Urothelium cell line (cell line): ENCODE results near the gene MAPK8IP3.

Experiments
- DNase-seq: peaks from one replicate; pipeline ENCODE4 v3.0.0; 2011; ENCODE audit warnings: low spot score, mixed read lengths
- FAIRE-seq: peaks from 2 replicates; lab custom pipeline; 2011; peaks lifted over from hg19 to GRCh38; lab: Jason Lieb, UNC

MAPK8IP3 gene

DNA sequence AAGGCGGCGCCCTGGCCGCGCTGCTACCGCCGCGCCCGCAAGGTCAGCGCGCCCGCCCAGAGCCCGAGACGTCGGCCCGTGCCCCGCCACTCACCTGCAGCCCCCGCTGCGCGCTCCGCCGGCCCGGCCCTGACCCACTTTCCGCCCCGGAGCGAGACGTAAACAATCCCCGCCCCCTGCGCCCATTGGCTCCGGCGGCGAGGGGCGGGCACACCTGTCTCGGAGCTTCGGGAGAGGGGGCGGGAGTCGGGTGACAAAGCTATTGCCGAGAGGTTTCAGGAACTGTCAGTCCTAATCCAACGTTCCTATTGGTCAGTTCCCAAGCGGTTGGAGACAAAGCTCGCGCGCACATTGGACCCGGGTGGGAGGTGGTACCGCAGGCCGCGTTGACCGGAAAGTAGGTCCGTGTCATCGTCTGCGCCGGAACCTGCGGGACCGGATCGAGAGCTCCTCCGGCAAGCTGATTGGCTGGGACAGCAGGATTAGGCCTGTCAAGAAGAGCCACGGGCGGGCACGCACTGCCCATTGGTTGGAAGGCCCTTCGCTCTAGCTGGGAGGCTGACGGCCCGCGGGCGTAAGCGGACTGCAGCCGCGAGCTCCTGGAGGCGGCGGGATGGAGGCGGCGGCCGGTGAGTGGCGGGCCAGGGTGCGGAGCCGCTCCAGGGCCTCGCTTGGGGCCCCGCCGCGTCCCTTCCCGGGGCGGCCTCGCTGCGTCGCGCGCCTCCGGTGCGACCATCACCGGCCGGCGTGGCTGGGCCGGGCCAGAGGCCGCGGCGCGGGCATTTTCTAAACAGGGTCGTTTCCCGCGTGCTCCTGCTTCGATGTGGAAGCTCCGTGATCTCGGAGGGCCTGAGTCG lies 76.6 kb downstream of the MAPK8IP3 start, which contains the start of the genes NUBP2 and SPSB3:
NUBP2 (plus strand) TSS at position 553 of the 857 bp plus-strand sequence; CDS start at position 614, 61 bp downstream.
SPSB3 (minus strand) TSS at position 164 of the 857 bp plus-strand sequence. CDS start 1,088 bp downstream, outside the sequence.
- peak; percentile 99 for DNase-seq
- FAIRE-seq = peak; percentile 98

GRCh38 chr16:1784977-1785845 lies 79.2 kb downstream of the MAPK8IP3 start:
- FAIRE-seq (no peak), DNase-seq (no peak)

DNA sequence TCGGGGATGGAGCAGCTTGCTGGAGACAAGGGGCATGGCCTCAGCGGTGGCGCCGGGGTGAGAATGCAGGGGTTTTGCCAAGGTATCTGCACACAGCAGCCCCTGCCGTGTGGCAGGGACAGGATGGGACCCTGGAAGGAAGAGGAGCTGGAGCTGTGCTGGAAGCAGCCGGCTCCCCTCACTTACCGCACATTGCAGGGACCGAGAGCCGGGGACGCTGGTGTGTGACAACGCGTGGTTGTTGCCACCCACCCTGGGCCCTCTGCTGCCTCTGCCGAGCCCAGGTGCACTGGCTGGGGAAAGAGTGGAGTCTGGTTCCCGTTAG lies 79.8 kb downstream of the MAPK8IP3 start:
- DNase-seq (no peak), FAIRE-seq (no peak)

DNA sequence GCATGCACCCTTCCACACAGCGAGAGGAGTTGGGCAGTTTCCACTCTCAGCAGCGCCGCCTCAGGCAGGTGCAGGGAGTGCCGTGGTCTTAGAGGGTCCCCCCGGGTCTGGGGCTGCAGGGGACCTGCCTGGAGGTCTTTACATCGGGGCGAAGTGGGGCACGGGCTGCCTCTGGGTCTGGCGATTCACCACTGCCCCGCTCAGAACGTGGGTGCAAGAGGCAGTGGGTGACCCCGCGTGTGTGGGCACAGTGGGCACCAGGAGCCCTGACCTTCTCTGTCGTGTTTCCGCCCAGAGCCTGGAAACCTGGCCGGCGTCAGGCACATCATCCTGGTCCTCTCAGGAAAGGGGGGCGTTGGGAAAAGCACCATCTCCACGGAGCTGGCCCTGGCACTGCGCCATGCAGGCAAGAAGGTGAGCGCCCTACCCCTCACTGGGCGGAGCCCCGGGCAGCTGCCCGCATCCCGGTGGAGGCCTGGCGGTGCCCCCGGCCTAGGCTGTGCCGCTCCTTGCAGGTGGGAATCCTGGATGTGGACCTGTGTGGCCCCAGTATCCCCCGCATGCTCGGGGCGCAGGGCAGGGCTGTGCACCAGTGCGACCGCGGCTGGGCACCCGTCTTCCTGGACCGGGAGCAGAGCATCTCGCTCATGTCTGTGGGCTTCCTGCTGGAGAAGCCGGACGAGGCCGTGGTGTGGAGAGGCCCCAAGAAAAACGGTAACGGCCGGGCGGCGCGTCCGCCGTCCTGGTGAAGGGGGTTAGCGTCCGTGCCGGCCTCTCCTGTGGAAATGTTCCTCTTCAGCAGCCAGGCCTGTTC lies 80.5 kb downstream of the MAPK8IP3 start:
- DNase-seq (no peak), FAIRE-seq (no peak)

DNA sequence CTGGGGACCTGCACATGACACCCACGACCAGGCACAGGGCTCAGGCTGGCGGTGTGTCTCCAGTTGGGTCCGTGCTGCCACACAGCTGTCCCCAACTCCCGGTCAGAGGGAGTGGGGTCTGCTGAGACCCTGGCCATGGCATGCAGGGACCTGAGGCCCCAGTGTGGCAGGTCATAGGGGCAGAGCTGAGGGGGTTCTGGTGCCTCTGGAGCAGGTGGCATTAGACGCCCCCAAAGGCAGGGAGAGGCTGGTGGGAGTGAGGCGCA lies 81.0 kb downstream of the MAPK8IP3 start:
- DNase-seq (no peak), FAIRE-seq (no peak)

GRCh38 chr16:1787322-1788094 lies 81.5 kb downstream of the MAPK8IP3 start:
- FAIRE-seq (no peak), DNase-seq (no peak)

DNA sequence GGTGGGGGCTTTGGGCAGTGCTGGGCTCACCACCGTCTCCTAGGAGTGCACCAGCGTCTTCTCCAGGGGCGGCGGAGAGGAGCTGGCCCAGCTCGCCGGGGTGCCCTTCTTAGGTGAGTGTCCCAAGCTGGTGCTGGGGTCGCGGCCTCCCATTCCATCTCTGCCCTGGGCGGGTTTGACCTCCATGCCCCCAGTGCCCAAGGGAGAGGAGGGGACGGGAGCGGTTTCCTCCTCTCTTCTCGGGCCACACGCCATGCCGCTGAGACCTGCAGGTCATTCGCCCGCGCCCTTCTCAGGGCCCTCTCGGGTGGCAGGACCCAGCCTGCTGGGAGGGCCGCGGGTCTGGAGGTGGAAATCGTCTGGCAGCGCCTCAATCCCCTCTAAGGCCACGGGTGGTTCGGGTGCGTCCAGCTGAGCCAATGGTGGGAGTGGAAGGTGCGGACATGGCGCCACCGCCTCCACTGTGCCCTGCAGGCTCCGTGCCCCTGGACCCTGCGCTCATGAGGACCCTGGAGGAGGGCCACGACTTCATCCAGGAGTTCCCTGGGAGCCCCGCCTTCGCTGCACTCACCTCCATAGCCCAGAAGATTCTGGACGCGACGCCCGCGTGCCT lies 82.2 kb downstream of the MAPK8IP3 start:
- no peak for FAIRE-seq
- DNase-seq = no peak

- DNase-seq (no peak), FAIRE-seq (no peak)
These were observed 82.7 kb downstream of the MAPK8IP3 start for GRCh38 chr16:1788708-1789100.

GRCh38 chr16:1789643-1790045 lies 83.6 kb downstream of the MAPK8IP3 start:
- no peak for FAIRE-seq
- no peak for DNase-seq

GRCh38 chr16:1790261-1790610 lies 84.2 kb downstream of the MAPK8IP3 start:
- FAIRE-seq (no peak), DNase-seq (no peak)

- no peak for FAIRE-seq
- no peak for DNase-seq
These were observed 84.7 kb downstream of the MAPK8IP3 start for GRCh38 chr16:1790611-1791255.

- DNase-seq (no peak), FAIRE-seq (no peak)
These were observed 85.4 kb downstream of the MAPK8IP3 start for GRCh38 chr16:1791256-1791942.

DNA sequence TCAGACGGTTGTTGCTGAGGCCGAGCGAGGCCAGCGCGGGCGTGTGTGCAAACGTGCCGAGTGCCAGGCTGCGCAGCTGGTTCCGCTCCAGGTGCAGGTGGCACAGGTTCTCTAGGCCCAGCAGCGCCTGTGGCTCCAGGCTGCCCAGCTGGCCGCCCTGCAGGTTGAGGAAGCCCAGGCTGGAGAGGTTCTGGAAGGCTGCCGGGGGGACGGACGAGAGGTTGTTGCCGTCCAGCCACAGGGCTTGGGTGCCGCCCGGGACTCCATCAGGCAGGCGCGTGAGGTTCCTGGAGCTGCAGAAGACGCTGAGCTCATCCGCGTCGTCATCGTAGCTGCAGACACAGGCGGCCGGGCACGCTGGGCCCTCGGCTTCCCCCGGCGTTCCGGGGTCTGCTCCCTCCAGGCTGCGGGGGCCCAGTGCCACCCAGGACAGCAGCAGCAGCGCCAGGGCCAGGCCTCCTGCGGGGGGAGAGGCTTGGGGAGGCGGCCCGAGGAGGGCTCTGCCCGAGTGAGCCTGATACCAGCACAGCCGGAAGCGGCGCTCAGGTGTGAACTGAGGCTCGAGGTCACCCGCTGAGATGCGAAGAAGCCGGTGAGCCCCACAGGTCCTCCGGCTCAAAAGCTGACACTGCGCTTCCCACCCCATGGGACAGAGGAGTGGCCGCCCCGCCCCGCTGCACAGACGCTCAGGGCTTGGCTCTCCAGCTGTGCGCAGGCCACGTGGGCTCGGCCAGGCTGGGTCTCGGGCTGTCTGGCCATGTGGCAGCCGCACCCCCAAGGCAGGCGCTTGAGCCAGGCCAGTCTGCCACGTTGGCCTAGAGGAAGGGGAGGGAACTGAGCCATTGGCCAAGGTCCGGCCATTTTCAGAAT lies 86.2 kb downstream of the MAPK8IP3 start:
- no peak for DNase-seq

DNA sequence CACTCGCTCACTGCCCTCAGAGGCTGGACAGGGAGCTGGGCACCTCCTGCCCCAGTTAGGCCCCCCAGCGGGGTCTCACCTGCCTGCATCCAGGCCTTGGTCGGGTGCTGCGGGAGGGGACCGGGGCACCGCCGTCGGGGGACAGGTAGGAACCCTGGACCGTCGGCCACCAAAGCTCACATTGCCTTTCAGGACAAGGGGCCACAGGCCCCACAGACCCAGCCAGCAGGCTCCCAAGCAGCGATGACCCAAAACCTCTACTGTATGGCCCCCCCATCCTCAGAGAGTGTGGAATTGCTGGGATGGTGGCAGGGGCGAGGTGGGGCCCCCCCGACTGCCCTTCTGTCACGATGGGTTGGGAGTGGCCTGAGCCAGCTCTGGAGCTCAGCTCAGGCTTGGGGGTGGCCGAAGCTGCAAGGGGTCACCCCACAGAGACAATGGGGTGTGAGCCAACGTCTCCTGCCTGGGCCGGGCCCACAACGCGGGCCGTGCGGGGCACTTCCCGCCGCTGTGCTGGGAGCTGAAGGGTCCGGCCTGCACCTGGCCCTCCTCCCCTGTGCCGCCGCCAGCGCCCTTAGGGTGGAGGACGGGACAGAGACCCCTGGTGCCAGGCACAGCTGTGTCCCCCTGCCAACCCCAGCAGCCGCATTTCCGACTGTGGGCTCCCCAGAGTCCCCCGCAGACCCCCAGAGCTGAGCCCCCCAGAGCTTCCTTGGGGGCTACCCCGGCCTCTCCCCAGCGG lies 87.0 kb downstream of the MAPK8IP3 start:
- FAIRE-seq (no peak), DNase-seq (no peak)

More for the DNA sequence above, 86.2 kb downstream of the MAPK8IP3 start:
- no peak for FAIRE-seq

DNA sequence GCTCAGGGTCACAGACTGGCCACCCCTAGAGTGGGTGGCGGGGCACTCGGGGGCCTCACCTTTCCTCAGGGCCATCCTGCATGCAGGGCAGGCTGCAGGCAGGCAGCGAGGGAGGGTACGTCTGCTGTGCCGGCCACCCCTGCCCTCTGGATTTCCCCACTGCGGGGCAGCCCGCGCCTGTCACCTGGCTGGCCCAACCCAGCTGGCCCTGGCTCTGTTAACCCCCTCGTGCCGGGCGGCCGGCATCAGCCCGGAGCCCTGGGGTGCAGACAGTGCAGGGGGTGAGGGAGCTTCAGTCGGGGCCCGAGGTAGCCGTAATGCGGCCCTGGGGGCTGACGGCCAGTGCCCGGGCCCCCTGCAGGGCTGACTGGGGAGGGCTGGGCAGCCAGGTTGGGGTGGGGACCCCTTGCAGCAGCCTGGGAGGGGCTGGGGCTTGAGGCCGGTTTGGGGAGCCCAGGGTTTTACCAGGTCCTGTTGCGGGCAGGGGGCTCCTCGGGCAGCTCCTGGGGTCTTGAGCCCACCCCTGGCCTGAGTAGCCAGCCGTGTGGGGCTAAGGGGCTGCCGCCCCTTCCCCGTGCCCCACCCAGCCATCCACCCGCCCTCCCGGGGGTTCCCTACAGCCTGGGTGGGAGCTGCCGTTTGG lies 87.7 kb downstream of the MAPK8IP3 start, which contains the start of gene IGFALS:
IGFALS (minus strand) TSS at position 128 of the 643 bp plus-strand sequence; CDS start at position 75, 53 bp downstream.
- DNase-seq (no peak), FAIRE-seq (no peak)

- DNase-seq (no peak), FAIRE-seq (no peak)
These were observed 88.4 kb downstream of the MAPK8IP3 start for GRCh38 chr16:1794221-1794871.
